MCF 10A (cell line): ENCODE data around the gene IL32. TPM values are rescaled to one million over a fixed set of nuclear protein-coding genes. Genes with fewer than 3 reads are reported as not detected.

Source experiments
- BruUV-seq: library from RNA; stranded (reverse); fragments of 400-500 nt; replicated peaks from 2 replicates; lab custom pipeline; 2021; lab: Mats Ljungman, UMichigan
- CTCF ChIA-PET: fragments of 300-600 bp; sonication (Branson Sonifier 250); formaldehyde crosslinking; extraction: SDS; loops from one replicate; lab custom pipeline; 2021; ENCODE audit warnings: antibody characterized with exemption, inconsistent platforms; lab: Yijun Ruan, JAX
- POLR2A ChIA-PET: fragments of 300-600, 350-650 bp; sonication (Branson Sonifier 250); formaldehyde crosslinking; extraction: SDS; loops from one replicate; lab custom pipeline; 2020; ENCODE audit warnings: antibody characterized with exemption, inconsistent platforms; lab: Yijun Ruan, JAX
- DNase-seq: peaks from one replicate; pipeline ENCODE4 v3.0.0-alpha.2; 2018; ENCODE audit not compliant: unreplicated experiment
- H3K27ac Mint-ChIP-seq: one replicate; pipeline ENCODE4 v1.8.0; 2022; ENCODE audit warnings: mild to moderate bottlenecking, low read depth, mixed read lengths; ENCODE audit not compliant: unreplicated experiment
- H3K27me3 Mint-ChIP-seq: one replicate; pipeline ENCODE4 v1.8.0; 2022; ENCODE audit warnings: mixed read lengths; ENCODE audit not compliant: insufficient read depth, unreplicated experiment
- H3K36me3 Mint-ChIP-seq: one replicate; pipeline ENCODE4 v1.8.0; 2022; ENCODE audit warnings: mild to moderate bottlenecking, moderate library complexity, mixed read lengths; ENCODE audit not compliant: insufficient read depth, unreplicated experiment
- H3K4me1 Mint-ChIP-seq: one replicate; pipeline ENCODE4 v1.8.0; 2022; ENCODE audit warnings: mixed read lengths; ENCODE audit not compliant: insufficient read depth, unreplicated experiment
- H3K4me3 Mint-ChIP-seq: one replicate; pipeline ENCODE4 v1.8.0; 2022; ENCODE audit warnings: mild to moderate bottlenecking, moderate library complexity, mixed read lengths; ENCODE audit not compliant: unreplicated experiment
- H3K9me3 Mint-ChIP-seq: one replicate; pipeline ENCODE4 v1.8.0; 2022; ENCODE audit warnings: mixed read lengths; ENCODE audit not compliant: unreplicated experiment
- CTCF ChIP-seq: fragments of 200-600 bp; IDR thresholded peaks from one replicate; pipeline ENCODE4 v1.8.0; 2022; ENCODE audit warnings: antibody characterized with exemption, mild to moderate bottlenecking; ENCODE audit not compliant: unreplicated experiment
- intact Hi-C: fragments of 100-400 bp; cut with micrococcal nuclease; formaldehyde crosslinking; loops from 2 replicates; pipeline ENCODE4 v1.14.1; 2022
- total RNA-seq: library from RNA; stranded (reverse); gene quantifications from 2 replicates; pipeline ENCODE4 v1.2.3, GENCODE V29; 2022

The IL32 gene
- total RNA-seq, 1 experiment from 2014 or later: 29.8 TPM

- CTCF ChIA-PET: interaction anchor here (0.6 to 4.4 kb wide), 5 partner anchors 10 to 91 kb away, joined by 3 to 23 read pairs (median 5); no protein-coding TSS in a partner anchor
- POLR2A ChIA-PET: interaction anchor here (1.2 to 2.6 kb wide), 4 partner anchors 10 to 68 kb away, joined by 3 to 15 read pairs (median 4); partner anchors contain the start of gene TNFRSF12A
- H3K27ac Mint-ChIP-seq: no peak overlapping the region
- peaks cover 52% of the 10 kb centered on the region for H3K27me3 Mint-ChIP-seq
- peak; percentile 87 for DNase-seq
- no peak for TF ChIP-seq CTCF
- BruUV-seq: no TSS peak
- no peaks in the 10 kb centered on the region for H3K36me3 Mint-ChIP-seq
- no peaks in the 10 kb centered on the region for H3K4me1 Mint-ChIP-seq
- H3K4me3 Mint-ChIP-seq: no peak overlapping the region
- H3K9me3 Mint-ChIP-seq: no peaks in the 10 kb centered on the region
- intact Hi-C loops: no loop called here
Measured at GRCh38 chr16:3038256-3038655, 27.2 kb upstream of the IL32 start.

- Mint-ChIP-seq H3K9me3 (no peaks in the 10 kb centered on the region), H3K27ac (no peak overlapping the region), H3K4me3 (no peak overlapping the region), H3K27me3 (peaks cover 52% of the 10 kb centered on the region), H3K4me1 (no peaks in the 10 kb centered on the region), H3K36me3 (no peaks in the 10 kb centered on the region)
- no TSS peak for BruUV-seq
- DNase-seq: no peak
- ChIA-PET CTCF (interaction anchor here (0.6 to 4.4 kb wide), 3 partner anchors 11 to 90 kb away, joined by 3 to 23 read pairs (median 5); no protein-coding TSS in a partner anchor), POLR2A (interaction anchor here (0.6 to 2.6 kb wide), 5 partner anchors 9 to 96 kb away, joined by 3 to 15 read pairs (median 3); partner anchors contain the start of genes TNFRSF12A and ZNF213)
- TF ChIP-seq CTCF: no peak
- intact Hi-C loops: no loop called here
Measured at GRCh38 chr16:3038896-3039295, 26.5 kb upstream of the IL32 start.

GRCh38 chr16:3042376-3042775 is 23.1 kb upstream of the IL32 start:
- no peaks in the 10 kb centered on the region for H3K4me1 Mint-ChIP-seq
- H3K36me3 Mint-ChIP-seq: no peaks in the 10 kb centered on the region
- no TSS peak for BruUV-seq
- no peaks in the 10 kb centered on the region for H3K9me3 Mint-ChIP-seq
- POLR2A ChIA-PET: interaction anchor here (1.1 kb wide), 1 partner anchor 19 kb away, joined by 3 read pairs; the partner anchor contains the start of genes HCFC1R1 and THOC6
- no peak for TF ChIP-seq CTCF
- intact Hi-C loops: no loop called here
- H3K4me3 Mint-ChIP-seq: no peak overlapping the region
- CTCF ChIA-PET: interaction anchor here (0.6 to 3.8 kb wide), 6 partner anchors 10 to 52 kb away, joined by 3 to 36 read pairs (median 5); no protein-coding TSS in a partner anchor
- no peak overlapping the region for H3K27ac Mint-ChIP-seq
- no peak for DNase-seq
- peaks cover 39% of the 10 kb centered on the region for H3K27me3 Mint-ChIP-seq

- no peak for TF ChIP-seq CTCF
- intact Hi-C loops: no loop called here
- POLR2A ChIA-PET: no interaction called here
- peak overlapping the region; percentile 3 for H3K4me3 Mint-ChIP-seq
- no peaks in the 10 kb centered on the region for H3K9me3 Mint-ChIP-seq
- CTCF ChIA-PET: interaction anchor here (0.7 kb wide), 1 partner anchor 1512 kb away, joined by 6 read pairs; the partner anchor contains the start of gene C16orf96
- no peaks in the 10 kb centered on the region for H3K36me3 Mint-ChIP-seq
- H3K27me3 Mint-ChIP-seq: peaks cover 38% of the 10 kb centered on the region
- no TSS peak for BruUV-seq
- H3K4me1 Mint-ChIP-seq: no peaks in the 10 kb centered on the region
- no peak for DNase-seq
- H3K27ac Mint-ChIP-seq: no peak overlapping the region
Measured at GRCh38 chr16:3044708-3045107, 20.7 kb upstream of the IL32 start.
